T-cell (primary cell): ENCODE results near the gene MZF1. TPM values are rescaled to one million over a fixed set of nuclear protein-coding genes. Genes with fewer than 3 reads are reported as not detected.

Source experiments
- ATAC-seq, 4 experiments: fragments of 200-7000 bp in 3 of 4; fragments of 150-1000 bp in 1 of 4; cut with Tn5 transposase; replicated peaks in 1 of 4; 1 replicate in 3 of 4; 2 replicates in 1 of 4; pipeline ENCODE4 v1.10.0; 2021; ENCODE audit warnings: moderate library complexity in 3 of 4, mild to moderate bottlenecking in 2 of 4, moderate number of reproducible peaks in 1 of 4
- CTCF ChIA-PET, 2 donors: fragments of 300-600 bp; sonication (Branson Sonifier 250); formaldehyde crosslinking; loops; one replicate each; lab custom pipeline; 2022; ENCODE audit warnings: antibody characterized with exemption in 2 of 2; lab: Charles Lee
- POLR2A ChIA-PET, 2 donors: fragments of 300-600 bp; sonication (Branson Sonifier 250); formaldehyde crosslinking; loops; one replicate each; lab custom pipeline; 2022; ENCODE audit warnings: antibody characterized with exemption in 2 of 2; lab: Charles Lee
- DNase-seq, 35 experiments: peaks; one replicate each; pipeline versions ENCODE4 v3.0.0 to v3.0.0-alpha.2; 2013 to 2023
- H3K27ac ChIP-seq: one replicate; pipeline ENCODE4 v1.5.1; 2013; ENCODE audit warnings: low read length
- H3K27me3 ChIP-seq, 2 experiments: replicated peaks in 1 of 2; 1 replicate in 1 of 2; 2 replicates in 1 of 2; pipeline versions ENCODE4 v1.6.1 to v1.7.0; 2013; ENCODE audit warnings: low read length in 1 of 2, mixed read lengths in 1 of 2; ENCODE audit not compliant: control insufficient read depth in 2 of 2, insufficient read depth in 2 of 2; ENCODE audit errors: extremely low read depth in 1 of 2
- H3K36me3 ChIP-seq, 2 donors: 1 replicate in 1 of 2; 2 replicates in 1 of 2; pipeline versions ENCODE4 v1.6.1 to v1.7.0; 2013; ENCODE audit warnings: low read length in 1 of 2; ENCODE audit not compliant: control insufficient read depth in 2 of 2, insufficient read depth in 1 of 2; ENCODE audit errors: extremely low read depth in 1 of 2
- H3K4me1 ChIP-seq, 2 experiments: 1 replicate in 1 of 2; 2 replicates in 1 of 2; pipeline versions ENCODE4 v1.6.1 to v1.7.0; 2013; ENCODE audit warnings: low read length in 2 of 2, mixed read lengths in 1 of 2; ENCODE audit not compliant: insufficient read depth in 2 of 2, control insufficient read depth in 1 of 2; ENCODE audit errors: extremely low read depth in 1 of 2
- H3K4me3 ChIP-seq, 2 donors: 1 replicate in 1 of 2; 2 replicates in 1 of 2; pipeline versions ENCODE4 v1.5.1 to v1.7.0; 2013; ENCODE audit warnings: mild to moderate bottlenecking in 2 of 2, low read length in 1 of 2, moderate library complexity in 1 of 2; ENCODE audit not compliant: control insufficient read depth in 1 of 2; ENCODE audit errors: extremely low read depth in 1 of 2
- H3K9me3 ChIP-seq: 2 replicates; pipeline ENCODE4 v1.7.0; 2013
- H3K27ac Mint-ChIP-seq, 2 donors: one replicate each; pipeline ENCODE4 v1.8.0; 2020 to 2021; ENCODE audit warnings: mild to moderate bottlenecking in 2 of 2, mixed read lengths in 2 of 2
- H3K27me3 Mint-ChIP-seq, 2 donors: one replicate each; pipeline ENCODE4 v1.8.0; 2021 to 2022; ENCODE audit warnings: mixed read lengths in 2 of 2
- H3K36me3 Mint-ChIP-seq: one replicate; pipeline ENCODE4 v1.8.0; 2021; ENCODE audit warnings: mixed read lengths
- H3K4me1 Mint-ChIP-seq, 3 donors: one replicate each; pipeline ENCODE4 v1.8.0; 2020 to 2022; ENCODE audit warnings: mixed read lengths in 3 of 3, mild to moderate bottlenecking in 1 of 3
- H3K4me3 Mint-ChIP-seq, 3 donors: one replicate each; pipeline ENCODE4 v1.8.0; 2020 to 2022; ENCODE audit warnings: mild to moderate bottlenecking in 3 of 3, mixed read lengths in 3 of 3, moderate library complexity in 3 of 3
- H3K9me3 Mint-ChIP-seq, 3 donors: one replicate each; pipeline ENCODE4 v1.8.0; 2020 to 2022; ENCODE audit warnings: mixed read lengths in 3 of 3
- WGBS: methylation state at CpG from one replicate; pipeline ENCODE4 v1.1.5; 2013; ENCODE audit warnings: missing lambda C conversion rate; ENCODE audit not compliant: insufficient coverage; 5-methylcytosine and 5-hydroxymethylcytosine counted together
- total RNA-seq, 35 experiments: library from RNA in 6 of 35; stranded (reverse) in 6 of 35; fragments of 120-200 nt in 1 of 35; gene quantifications; one replicate each; pipeline versions ENCODE4 v1.2.1 to v1.2.4 and lab custom pipeline; 2013 to 2026

Gene MZF1
- total RNA-seq, 5 donors from 2014 or later (not counting 1 experiment from before 2014, with no cell fraction given), result 37.0 to 59.3 (median 47.2) TPM

DNA sequence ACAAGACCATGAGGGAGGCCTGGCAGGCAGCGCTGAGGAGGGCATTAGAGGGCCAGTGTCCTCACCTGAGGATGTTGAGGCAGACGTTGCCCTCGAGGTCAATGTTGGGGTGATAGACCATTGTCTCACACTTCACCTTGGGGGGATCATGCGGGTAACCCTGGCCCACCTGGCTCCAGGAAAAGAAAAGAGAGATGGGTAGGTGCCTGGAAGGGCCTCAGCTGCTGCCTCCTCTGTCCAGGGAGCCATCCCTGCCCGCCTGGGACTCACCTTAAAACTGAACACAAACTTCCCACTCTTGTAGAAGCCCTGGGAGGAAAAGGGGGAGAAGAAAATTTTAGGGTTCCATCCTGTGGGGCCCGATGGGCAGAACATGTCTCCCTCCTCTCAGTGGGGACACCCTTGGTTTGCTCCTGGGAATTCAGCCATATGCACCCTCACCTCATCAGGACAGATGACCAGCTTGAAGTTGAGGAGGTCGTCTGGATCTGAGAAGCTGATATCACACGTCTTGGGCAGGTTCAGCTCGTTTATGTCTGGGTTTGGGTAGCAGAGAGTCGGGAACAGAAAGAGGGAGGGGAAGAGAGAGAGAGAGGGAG is 16.4 kb downstream of the MZF1 start:
- no peaks in the 10 kb centered on the region for H3K9me3 Mint-ChIP-seq
- peaks cover 0 to 30% of the 10 kb centered on the region in 2 donors for H3K36me3 ChIP-seq
- peak overlapping the region; percentile 87 to 97 (median 90) for H3K4me3 Mint-ChIP-seq
- CTCF ChIA-PET, result no interaction called here
- no peaks in the 10 kb centered on the region for H3K27me3 Mint-ChIP-seq
- H3K4me1 Mint-ChIP-seq, result peaks cover 72 to 77% (median 74%) of the 10 kb centered on the region in 3 donors
- 67% methylated on average over 2 of the region's 10 CpGs for WGBS
- peak overlapping the region in 1 of 2 donors; percentile 90 for H3K4me3 ChIP-seq
- peak overlapping the region; percentile 75 to 93 for H3K27ac Mint-ChIP-seq
- POLR2A ChIA-PET, result no interaction called here
- no peak for DNase-seq
- H3K27me3 ChIP-seq, result peaks cover 0 to 3% of the 10 kb centered on the region in 2 experiments
- no peak for ATAC-seq
- no peaks in the 10 kb centered on the region for H3K9me3 ChIP-seq
- H3K36me3 Mint-ChIP-seq, result peaks cover 29% of the 10 kb centered on the region
- H3K27ac ChIP-seq, result peak overlapping the region; percentile 85
- H3K4me1 ChIP-seq, result peaks cover 26 to 71% of the 10 kb centered on the region in 2 experiments

DNA sequence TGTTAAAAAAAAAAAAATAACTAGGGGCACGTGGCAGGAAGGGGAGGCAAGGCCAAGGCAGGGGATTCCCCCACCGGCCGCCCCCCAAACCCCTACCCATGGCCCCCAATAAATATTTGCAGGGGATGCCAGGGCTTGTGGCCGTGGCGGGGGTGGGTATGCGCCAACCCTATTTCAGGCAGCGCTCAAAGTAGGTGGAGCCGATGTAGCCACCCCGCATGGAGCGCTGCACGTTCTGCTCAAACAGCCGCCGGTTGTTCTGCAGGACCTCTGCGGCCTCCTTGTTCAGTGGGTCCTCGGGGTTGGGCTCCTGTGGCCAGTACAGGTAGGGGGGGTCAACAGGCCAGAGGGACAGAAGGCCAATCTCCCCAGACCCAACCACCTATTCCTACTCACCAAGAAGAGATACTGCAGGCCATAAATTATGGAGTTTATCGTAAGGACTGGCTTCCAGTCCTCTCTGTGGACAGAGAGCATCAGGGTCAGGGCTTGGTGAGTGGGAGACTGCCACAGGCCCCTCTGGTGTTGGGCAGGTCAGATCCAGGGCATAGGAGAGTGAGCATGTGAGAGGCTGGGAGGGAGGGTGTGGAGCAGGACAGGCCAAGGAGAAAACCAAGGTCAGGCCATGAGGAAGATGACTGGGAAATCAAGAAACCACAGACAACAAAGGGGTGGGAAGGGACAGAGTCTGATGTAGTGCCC is 17.1 kb downstream of the MZF1 start:
- Histone ChIP-seq H3K27me3 (no peaks in the 10 kb centered on the region), H3K9me3 (no peaks in the 10 kb centered on the region), H3K4me3 (no peak overlapping the region), H3K36me3 (peaks cover 0 to 37% of the 10 kb centered on the region in 2 donors), H3K27ac (peak overlapping the region; percentile 96), H3K4me1 (peaks cover 24 to 65% of the 10 kb centered on the region in 2 experiments)
- H3K4me3 Mint-ChIP-seq, result peak overlapping the region; percentile 89 to 97 (median 90)
- peaks cover 67 to 71% (median 70%) of the 10 kb centered on the region in 3 donors for H3K4me1 Mint-ChIP-seq
- ATAC-seq (no peak), DNase-seq (no peak)
- no peaks in the 10 kb centered on the region for H3K27me3 Mint-ChIP-seq
- H3K27ac Mint-ChIP-seq, result peak overlapping the region; percentile 30 to 75
- ChIA-PET POLR2A (no interaction called here), CTCF (no interaction called here)
- H3K36me3 Mint-ChIP-seq, result peaks cover 32% of the 10 kb centered on the region
- H3K9me3 Mint-ChIP-seq, result no peaks in the 10 kb centered on the region
- WGBS, result 75% methylated on average over 1 of the region's 16 CpGs

GRCh38 chr19:58555369-58555885 is 17.7 kb downstream of the MZF1 start:
- WGBS, result 22% methylated on average over 1 of the region's 4 CpGs
- Mint-ChIP-seq H3K4me3 (peak overlapping the region; percentile 89 to 97 (median 96)), H3K27me3 (no peaks in the 10 kb centered on the region), H3K36me3 (peaks cover 34% of the 10 kb centered on the region), H3K27ac (peak overlapping the region; percentile 94 to 96), H3K9me3 (no peaks in the 10 kb centered on the region), H3K4me1 (peaks cover 63 to 67% (median 64%) of the 10 kb centered on the region in 3 donors)
- Histone ChIP-seq H3K27ac (peak overlapping the region; percentile 96), H3K27me3 (no peaks in the 10 kb centered on the region), H3K36me3 (peaks cover 0 to 43% of the 10 kb centered on the region in 2 donors), H3K4me1 (peaks cover 24 to 59% of the 10 kb centered on the region in 2 experiments), H3K9me3 (no peaks in the 10 kb centered on the region), H3K4me3 (peak overlapping the region; percentile 79 to 87)
- DNase-seq (no peak), ATAC-seq (no peak)
- CTCF ChIA-PET, result interaction anchor here in 1 of 2 donors (0.8 to 1.1 kb wide), 2 partner anchors 12 to 35 kb away, joined by 3 to 8 read pairs; partner anchors contain the start of genes TRIM28 and ZBTB45
- POLR2A ChIA-PET, result no interaction called here

DNA sequence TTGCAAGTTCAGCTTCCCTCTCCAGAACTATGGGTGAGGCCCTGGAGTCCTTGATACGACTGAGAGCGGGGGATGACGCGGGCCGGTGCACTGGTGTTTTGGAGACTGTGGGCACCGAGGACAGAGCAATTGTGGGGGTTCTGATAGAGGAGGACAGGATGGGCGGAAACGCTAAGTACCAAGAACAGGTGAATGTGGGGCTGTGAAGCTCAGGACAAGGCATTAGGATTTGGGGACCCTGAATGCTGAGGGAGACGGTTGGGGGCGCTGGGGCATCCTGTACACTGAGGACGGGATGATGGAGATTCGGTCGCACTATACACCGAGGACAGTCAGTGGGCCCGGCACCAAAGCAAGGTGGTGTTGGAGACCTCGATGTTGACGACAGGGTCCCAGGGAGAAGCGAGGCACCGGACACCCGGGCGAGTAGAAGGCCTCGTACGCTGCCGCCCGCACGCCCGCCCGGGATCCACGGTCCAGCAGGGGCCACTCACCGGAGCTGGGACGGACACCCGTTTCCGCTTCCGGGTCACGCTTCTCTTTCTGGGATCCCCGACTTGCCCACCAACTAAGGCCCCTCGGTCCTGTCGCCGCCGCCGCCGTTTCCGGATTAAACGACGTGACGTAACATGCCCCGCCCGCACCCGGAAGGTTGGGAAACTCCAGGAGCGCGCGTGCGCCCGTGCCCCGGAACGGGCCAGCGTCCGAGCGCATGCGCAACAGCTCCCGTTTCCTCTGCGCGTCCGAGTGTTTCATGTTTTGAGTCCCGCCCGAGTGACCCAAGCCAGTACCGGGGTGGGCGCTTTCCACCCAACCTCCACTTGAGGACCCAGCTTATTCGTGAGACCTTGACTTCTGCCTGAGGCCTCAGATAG is 18.4 kb downstream of the MZF1 start, which contains the start of gene CHMP2A:
Gene CHMP2A, minus strand, starts transcription at position 612 of the 875 bp plus-strand sequence. CDS start 893 bp downstream, outside the sequence.
- Mint-ChIP-seq H3K4me1 (peaks cover 58 to 61% (median 61%) of the 10 kb centered on the region in 3 donors), H3K27me3 (no peaks in the 10 kb centered on the region), H3K4me3 (peak within 1 kb of the TSS; percentile 89 to 97 (median 96)), H3K36me3 (peaks cover 38% of the 10 kb centered on the region), H3K27ac (peak within 1 kb of the TSS; percentile 94 to 96), H3K9me3 (no peaks in the 10 kb centered on the region)
- no peaks in the 10 kb centered on the region for H3K27me3 ChIP-seq
- peaks cover 5 to 50% of the 10 kb centered on the region in 2 donors for H3K36me3 ChIP-seq
- DNase-seq, result peak; percentile 90 to 98 (median 95)
- H3K27ac ChIP-seq, result peak within 1 kb of the TSS; percentile 96
- H3K9me3 ChIP-seq, result no peaks in the 10 kb centered on the region
- ChIA-PET CTCF (interaction anchor here in 1 of 2 donors (0.8 to 1.1 kb wide), 3 partner anchors 11 to 41 kb away, joined by 3 to 8 read pairs (median 3); partner anchors contain the start of genes TRIM28 and ZBTB45), POLR2A (interaction anchor here in 1 of 2 donors (1.1 kb wide), 1 partner anchor 10 kb away, joined by 3 read pairs; no protein-coding TSS in a partner anchor)
- WGBS, result under 1% methylated on average over 61 of the region's 69 CpGs
- H3K4me1 ChIP-seq, result peaks cover 24 to 54% of the 10 kb centered on the region in 2 experiments
- ATAC-seq, result peak; percentile 39 to 48 (median 40)
- H3K4me3 ChIP-seq, result peak within 1 kb of the TSS; percentile 79 to 87

DNA sequence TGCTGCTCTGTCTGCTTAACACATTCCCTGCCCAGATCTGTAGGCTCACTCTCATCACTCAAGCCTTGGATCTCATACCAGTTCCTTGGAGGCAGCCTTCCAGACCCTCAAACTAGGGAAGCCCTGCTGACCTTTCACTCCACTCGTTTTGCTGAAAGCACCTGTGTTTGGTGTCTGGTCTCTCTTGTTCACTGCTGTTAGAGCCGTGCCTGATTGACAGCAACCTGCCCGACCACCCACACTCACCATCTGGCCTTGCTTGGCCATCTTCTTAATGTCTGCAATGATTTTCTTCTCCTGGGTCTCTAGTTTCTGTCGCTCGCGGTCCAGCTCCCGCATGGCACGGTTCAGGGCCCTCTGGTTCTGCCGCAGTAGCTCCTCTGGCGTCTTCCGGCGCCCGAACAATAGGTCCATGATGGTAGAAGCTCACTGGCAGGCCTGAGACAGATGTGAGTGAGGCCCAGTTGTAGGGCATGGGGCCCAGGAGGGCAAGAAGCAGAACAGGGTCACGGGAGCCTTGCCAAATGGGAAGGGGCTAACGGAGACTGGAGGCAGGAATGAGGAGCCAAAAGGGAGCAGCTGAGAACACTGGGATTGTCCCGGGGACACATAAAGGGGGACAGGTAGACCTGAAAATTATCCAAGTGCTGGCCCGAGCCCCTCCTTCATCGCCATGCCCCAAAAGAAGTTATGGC is 19.2 kb downstream of the MZF1 start:
- Histone ChIP-seq H3K27me3 (no peaks in the 10 kb centered on the region), H3K36me3 (peaks cover 12 to 58% of the 10 kb centered on the region in 2 donors), H3K9me3 (no peaks in the 10 kb centered on the region), H3K4me1 (peaks cover 20 to 55% of the 10 kb centered on the region in 2 experiments), H3K27ac (peak overlapping the region; percentile 96), H3K4me3 (peak overlapping the region; percentile 79 to 87)
- ChIA-PET POLR2A (interaction anchor here in 1 of 2 donors (0.5 to 1.1 kb wide), 3 partner anchors 9 to 18 kb away, joined by 3 to 6 read pairs (median 4); no protein-coding TSS in a partner anchor), CTCF (interaction anchor here in 1 of 2 donors (1.0 to 1.6 kb wide), 2 partner anchors 34 to 40 kb away, joined by 3 to 6 read pairs; partner anchors contain the start of gene ZBTB45)
- ATAC-seq, result no peak
- Mint-ChIP-seq H3K36me3 (peaks cover 43% of the 10 kb centered on the region), H3K4me1 (peaks cover 54 to 58% (median 56%) of the 10 kb centered on the region in 3 donors), H3K27me3 (no peaks in the 10 kb centered on the region), H3K9me3 (no peaks in the 10 kb centered on the region), H3K27ac (peak overlapping the region; percentile 94 to 96), H3K4me3 (peak overlapping the region; percentile 89 to 97 (median 96))
- DNase-seq, result no peak
- 53% methylated on average over 16 of the region's 18 CpGs for WGBS
